ENCODE results near the gene DIAPH3.

DNA sequence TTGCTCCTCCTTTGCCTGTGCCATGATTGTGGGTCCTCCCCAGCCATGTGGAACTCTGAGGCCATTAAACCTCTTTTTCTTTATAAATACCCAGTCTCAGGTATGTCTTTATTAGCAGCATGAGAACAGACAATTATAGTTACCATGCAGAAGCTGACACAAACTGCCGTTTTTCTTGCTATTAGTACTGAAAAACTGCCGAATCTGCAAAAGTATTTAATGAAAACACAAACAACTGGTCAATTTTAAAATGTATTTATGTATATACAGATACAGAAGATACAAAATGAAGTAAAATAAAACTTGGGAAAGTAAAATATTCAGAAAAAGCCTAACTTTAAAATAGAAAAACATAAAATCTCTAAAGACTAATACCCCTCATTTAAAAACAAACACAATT, 206.3 kb downstream of the DIAPH3 start:
- TF ChIP-seq, protein P1, sequence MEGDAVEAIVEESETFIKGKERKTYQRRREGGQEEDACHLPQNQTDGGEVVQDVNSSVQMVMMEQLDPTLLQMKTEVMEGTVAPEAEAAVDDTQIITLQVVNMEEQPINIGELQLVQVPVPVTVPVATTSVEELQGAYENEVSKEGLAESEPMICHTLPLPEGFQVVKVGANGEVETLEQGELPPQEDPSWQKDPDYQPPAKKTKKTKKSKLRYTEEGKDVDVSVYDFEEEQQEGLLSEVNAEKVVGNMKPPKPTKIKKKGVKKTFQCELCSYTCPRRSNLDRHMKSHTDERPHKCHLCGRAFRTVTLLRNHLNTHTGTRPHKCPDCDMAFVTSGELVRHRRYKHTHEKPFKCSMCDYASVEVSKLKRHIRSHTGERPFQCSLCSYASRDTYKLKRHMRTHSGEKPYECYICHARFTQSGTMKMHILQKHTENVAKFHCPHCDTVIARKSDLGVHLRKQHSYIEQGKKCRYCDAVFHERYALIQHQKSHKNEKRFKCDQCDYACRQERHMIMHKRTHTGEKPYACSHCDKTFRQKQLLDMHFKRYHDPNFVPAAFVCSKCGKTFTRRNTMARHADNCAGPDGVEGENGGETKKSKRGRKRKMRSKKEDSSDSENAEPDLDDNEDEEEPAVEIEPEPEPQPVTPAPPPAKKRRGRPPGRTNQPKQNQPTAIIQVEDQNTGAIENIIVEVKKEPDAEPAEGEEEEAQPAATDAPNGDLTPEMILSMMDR (IDR thresholded peaks at IDR 0.05), result no peak
- TF ChIP-seq EP300 (IDR thresholded peaks at IDR 0.05), result no peak
